ENCODE results near the gene CDCA7L.

The CDCA7L gene

DNA sequence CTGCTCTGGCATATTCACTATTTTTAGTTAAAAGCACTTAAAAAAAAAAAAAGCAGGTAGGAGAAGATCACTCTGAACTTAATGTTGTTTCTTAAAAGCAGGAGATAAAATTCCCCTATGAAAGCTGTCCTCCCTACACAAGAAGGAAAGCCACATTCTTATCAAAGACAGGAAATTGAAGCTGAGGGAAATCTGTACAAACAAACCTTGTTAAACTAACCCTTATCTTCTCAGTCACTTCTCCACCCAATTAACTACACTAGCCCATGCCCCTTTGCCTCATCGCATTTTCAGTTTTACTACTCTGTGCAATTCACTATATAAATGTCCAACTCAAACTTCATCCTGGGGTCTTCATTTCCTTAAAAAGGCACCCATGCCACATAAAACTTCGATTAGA, 2.7 kb upstream of the CDCA7L start (continued):
- TF ChIP-seq GLIS1 (tag by site-specific recombination; IDR thresholded peaks at IDR 0.05) (no peak), ZNF184 (tag by site-specific recombination; IDR thresholded peaks at IDR 0.05) (no peak), ZNF677 (tag by site-specific recombination; IDR thresholded peaks at IDR 0.05) (no peak)

DNA sequence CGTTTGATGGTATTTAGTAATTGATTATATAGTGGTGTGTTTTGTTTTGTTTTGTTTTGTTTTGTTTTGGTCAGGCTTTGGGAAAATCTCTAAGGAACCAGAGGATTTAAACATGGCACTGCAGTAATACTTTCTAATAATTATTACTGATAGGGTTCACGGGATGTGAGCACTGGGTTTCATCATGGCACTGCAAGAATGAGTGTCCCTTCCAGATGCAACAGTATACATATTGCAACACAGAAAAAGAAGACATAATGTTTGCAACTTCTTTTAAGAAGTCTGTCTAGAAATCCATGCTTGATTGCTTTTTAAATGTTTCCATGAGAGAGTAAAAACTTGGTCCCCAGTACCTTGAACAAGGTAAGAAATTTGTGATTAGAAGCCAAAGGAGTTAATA, 2.2 kb upstream of the CDCA7L start:
- H3K4me1 ChIP-seq (ENCODE audit: control insufficient read depth, insufficient read depth, low read length) = peaks cover 33% of the 10 kb centered on the region
- ChIA-PET POLR2A (no interaction called here), CTCF (interaction anchor here (0.7 to 0.8 kb wide), 2 partner anchors 70 to 181 kb away, joined by 3 read pairs; no protein-coding TSS in a partner anchor)
- H3K27ac ChIP-seq (ENCODE audit: extremely low read depth, low read depth, low read length) = no peak overlapping the region
- no peaks in the 10 kb centered on the region for H3K36me3 ChIP-seq (ENCODE audit: control insufficient read depth in 2 of 2, insufficient read depth in 1 of 2, low read length in 2 of 2)
- H3K4me3 ChIP-seq (ENCODE audit: low read depth, low read length) = no peak overlapping the region
- no peaks in the 10 kb centered on the region for H3K9me3 ChIP-seq (ENCODE audit: control insufficient read depth, insufficient read depth, low read depth, low read length)
- TF ChIP-seq, protein P1, sequence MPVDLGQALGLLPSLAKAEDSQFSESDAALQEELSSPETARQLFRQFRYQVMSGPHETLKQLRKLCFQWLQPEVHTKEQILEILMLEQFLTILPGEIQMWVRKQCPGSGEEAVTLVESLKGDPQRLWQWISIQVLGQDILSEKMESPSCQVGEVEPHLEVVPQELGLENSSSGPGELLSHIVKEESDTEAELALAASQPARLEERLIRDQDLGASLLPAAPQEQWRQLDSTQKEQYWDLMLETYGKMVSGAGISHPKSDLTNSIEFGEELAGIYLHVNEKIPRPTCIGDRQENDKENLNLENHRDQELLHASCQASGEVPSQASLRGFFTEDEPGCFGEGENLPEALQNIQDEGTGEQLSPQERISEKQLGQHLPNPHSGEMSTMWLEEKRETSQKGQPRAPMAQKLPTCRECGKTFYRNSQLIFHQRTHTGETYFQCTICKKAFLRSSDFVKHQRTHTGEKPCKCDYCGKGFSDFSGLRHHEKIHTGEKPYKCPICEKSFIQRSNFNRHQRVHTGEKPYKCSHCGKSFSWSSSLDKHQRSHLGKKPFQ (tag by site-specific recombination; IDR thresholded peaks at IDR 0.05) = no peak
- TF ChIP-seq, protein P2, sequence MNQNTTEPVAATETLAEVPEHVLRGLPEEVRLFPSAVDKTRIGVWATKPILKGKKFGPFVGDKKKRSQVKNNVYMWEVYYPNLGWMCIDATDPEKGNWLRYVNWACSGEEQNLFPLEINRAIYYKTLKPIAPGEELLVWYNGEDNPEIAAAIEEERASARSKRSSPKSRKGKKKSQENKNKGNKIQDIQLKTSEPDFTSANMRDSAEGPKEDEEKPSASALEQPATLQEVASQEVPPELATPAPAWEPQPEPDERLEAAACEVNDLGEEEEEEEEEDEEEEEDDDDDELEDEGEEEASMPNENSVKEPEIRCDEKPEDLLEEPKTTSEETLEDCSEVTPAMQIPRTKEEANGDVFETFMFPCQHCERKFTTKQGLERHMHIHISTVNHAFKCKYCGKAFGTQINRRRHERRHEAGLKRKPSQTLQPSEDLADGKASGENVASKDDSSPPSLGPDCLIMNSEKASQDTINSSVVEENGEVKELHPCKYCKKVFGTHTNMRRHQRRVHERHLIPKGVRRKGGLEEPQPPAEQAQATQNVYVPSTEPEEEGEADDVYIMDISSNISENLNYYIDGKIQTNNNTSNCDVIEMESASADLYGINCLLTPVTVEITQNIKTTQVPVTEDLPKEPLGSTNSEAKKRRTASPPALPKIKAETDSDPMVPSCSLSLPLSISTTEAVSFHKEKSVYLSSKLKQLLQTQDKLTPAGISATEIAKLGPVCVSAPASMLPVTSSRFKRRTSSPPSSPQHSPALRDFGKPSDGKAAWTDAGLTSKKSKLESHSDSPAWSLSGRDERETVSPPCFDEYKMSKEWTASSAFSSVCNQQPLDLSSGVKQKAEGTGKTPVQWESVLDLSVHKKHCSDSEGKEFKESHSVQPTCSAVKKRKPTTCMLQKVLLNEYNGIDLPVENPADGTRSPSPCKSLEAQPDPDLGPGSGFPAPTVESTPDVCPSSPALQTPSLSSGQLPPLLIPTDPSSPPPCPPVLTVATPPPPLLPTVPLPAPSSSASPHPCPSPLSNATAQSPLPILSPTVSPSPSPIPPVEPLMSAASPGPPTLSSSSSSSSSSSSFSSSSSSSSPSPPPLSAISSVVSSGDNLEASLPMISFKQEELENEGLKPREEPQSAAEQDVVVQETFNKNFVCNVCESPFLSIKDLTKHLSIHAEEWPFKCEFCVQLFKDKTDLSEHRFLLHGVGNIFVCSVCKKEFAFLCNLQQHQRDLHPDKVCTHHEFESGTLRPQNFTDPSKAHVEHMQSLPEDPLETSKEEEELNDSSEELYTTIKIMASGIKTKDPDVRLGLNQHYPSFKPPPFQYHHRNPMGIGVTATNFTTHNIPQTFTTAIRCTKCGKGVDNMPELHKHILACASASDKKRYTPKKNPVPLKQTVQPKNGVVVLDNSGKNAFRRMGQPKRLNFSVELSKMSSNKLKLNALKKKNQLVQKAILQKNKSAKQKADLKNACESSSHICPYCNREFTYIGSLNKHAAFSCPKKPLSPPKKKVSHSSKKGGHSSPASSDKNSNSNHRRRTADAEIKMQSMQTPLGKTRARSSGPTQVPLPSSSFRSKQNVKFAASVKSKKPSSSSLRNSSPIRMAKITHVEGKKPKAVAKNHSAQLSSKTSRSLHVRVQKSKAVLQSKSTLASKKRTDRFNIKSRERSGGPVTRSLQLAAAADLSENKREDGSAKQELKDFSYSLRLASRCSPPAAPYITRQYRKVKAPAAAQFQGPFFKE (tag by site-specific recombination; IDR thresholded peaks at IDR 0.05; ENCODE audit: borderline replicate concordance) = no peak
- TF ChIP-seq ZBTB21 (tag by site-specific recombination; IDR thresholded peaks at IDR 0.05) (no peak), ZNF366 (tag by site-specific recombination; conservative IDR thresholded peaks at IDR 0.05) (no peak), SP2 (tag by site-specific recombination; IDR thresholded peaks at IDR 0.05) (no peak), FEZF1 (tag by site-specific recombination; IDR thresholded peaks at IDR 0.05) (no peak), ZNF626 (tag by site-specific recombination; IDR thresholded peaks at IDR 0.05) (no peak)

DNA sequence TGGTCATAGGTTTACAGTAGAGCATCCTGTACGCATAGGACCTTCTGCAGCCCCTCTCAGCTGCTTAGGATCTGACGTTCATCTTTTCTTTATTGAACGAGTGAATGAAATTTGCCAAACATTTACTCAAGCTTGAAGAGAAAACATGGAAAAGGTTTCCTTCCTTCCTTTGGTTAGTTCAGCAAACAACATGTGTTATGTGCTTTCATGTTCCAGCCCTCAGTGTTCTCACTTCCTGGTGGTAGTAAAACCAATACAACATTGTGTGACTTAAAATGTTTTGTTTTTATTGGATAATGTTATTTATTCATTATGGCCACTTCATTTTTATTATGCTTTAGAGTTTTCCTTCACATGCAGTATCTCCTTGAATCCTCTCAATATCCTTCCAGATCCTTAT, 1.4 kb upstream of the CDCA7L start:
- H3K36me3 ChIP-seq (ENCODE audit: control insufficient read depth in 2 of 2, insufficient read depth in 1 of 2, low read length in 2 of 2) = no peaks in the 10 kb centered on the region
- CTCF ChIA-PET = interaction anchor here (0.7 to 0.8 kb wide), 2 partner anchors 71 to 180 kb away, joined by 3 read pairs; no protein-coding TSS in a partner anchor
- H3K9me3 ChIP-seq (ENCODE audit: control insufficient read depth, insufficient read depth, low read depth, low read length) = no peaks in the 10 kb centered on the region
- 0 out of 2 replicates have a peak overlapping the region, but pooled peaks have one; percentile 8 for H3K27ac ChIP-seq (ENCODE audit: extremely low read depth, low read depth, low read length)
- POLR2A ChIA-PET = no interaction called here
- H3K4me1 ChIP-seq (ENCODE audit: control insufficient read depth, insufficient read depth, low read length) = peaks cover 40% of the 10 kb centered on the region
- no peak overlapping the region for H3K4me3 ChIP-seq (ENCODE audit: low read depth, low read length)
- TF ChIP-seq, protein P3, sequence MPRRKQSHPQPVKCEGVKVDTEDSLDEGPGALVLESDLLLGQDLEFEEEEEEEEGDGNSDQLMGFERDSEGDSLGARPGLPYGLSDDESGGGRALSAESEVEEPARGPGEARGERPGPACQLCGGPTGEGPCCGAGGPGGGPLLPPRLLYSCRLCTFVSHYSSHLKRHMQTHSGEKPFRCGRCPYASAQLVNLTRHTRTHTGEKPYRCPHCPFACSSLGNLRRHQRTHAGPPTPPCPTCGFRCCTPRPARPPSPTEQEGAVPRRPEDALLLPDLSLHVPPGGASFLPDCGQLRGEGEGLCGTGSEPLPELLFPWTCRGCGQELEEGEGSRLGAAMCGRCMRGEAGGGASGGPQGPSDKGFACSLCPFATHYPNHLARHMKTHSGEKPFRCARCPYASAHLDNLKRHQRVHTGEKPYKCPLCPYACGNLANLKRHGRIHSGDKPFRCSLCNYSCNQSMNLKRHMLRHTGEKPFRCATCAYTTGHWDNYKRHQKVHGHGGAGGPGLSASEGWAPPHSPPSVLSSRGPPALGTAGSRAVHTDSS (tag by site-specific recombination; IDR thresholded peaks at IDR 0.05) = no peak
- TF ChIP-seq ZNF394 (tag by site-specific recombination; IDR thresholded peaks at IDR 0.05; ENCODE audit: borderline replicate concordance) (no peak), ZNF24 (tag by site-specific recombination; IDR thresholded peaks at IDR 0.05) (no peak), ZNF248 (tag by site-specific recombination; IDR thresholded peaks at IDR 0.05) (no peak)
- TF ChIP-seq, protein P4, sequence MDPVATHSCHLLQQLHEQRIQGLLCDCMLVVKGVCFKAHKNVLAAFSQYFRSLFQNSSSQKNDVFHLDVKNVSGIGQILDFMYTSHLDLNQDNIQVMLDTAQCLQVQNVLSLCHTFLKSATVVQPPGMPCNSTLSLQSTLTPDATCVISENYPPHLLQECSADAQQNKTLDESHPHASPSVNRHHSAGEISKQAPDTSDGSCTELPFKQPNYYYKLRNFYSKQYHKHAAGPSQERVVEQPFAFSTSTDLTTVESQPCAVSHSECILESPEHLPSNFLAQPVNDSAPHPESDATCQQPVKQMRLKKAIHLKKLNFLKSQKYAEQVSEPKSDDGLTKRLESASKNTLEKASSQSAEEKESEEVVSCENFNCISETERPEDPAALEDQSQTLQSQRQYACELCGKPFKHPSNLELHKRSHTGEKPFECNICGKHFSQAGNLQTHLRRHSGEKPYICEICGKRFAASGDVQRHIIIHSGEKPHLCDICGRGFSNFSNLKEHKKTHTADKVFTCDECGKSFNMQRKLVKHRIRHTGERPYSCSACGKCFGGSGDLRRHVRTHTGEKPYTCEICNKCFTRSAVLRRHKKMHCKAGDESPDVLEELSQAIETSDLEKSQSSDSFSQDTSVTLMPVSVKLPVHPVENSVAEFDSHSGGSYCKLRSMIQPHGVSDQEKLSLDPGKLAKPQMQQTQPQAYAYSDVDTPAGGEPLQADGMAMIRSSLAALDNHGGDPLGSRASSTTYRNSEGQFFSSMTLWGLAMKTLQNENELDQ (tag by site-specific recombination; IDR thresholded peaks at IDR 0.05; ENCODE audit: low read depth) = no peak
